Stimulated activated CD8-positive, alpha-beta memory T cell treated with anti-CD3 and anti-CD28 coated beads, Interleukin-12 subunit alpha, Interleukin-12 subunit beta, amount 100 ng/mL, for 24 hours (primary cell): ENCODE measurements around the gene MARCHF3.
"Not testable (repeated sequence)": the region's sequence is repeated elsewhere in the genome, so short reads cannot be mapped to it uniquely, and the experiment has no call there.

Experiments
- DNase-seq: peaks from one replicate; pipeline ENCODE4 v3.0.0-alpha.2; 2020; ENCODE audit errors: extremely low read depth

MARCHF3 gene

GRCh38 chr5:127030259-127031146 is at the start of gene MARCHF3:
MARCHF3 (minus strand) TSS chr5:127030558; CDS start chr5:126918171, 112,387 bp downstream.
- peak; percentile 82 for DNase-seq

- no peak for DNase-seq
Observed at GRCh38 chr5:127079994-127080491, 49.7 kb upstream of the MARCHF3 start.

- DNase-seq = no peak
Observed at GRCh38 chr5:127077366-127077765, 47.0 kb upstream of the MARCHF3 start.

GRCh38 chr5:127076315-127077129 is 46.2 kb upstream of the MARCHF3 start:
- no peak for DNase-seq

- no peak for DNase-seq
Observed at GRCh38 chr5:127074466-127074865, 44.1 kb upstream of the MARCHF3 start.

GRCh38 chr5:127072861-127073846 is 42.8 kb upstream of the MARCHF3 start, which contains the start of gene C5orf63:
C5orf63 (minus strand) TSS chr5:127073502; CDS start chr5:127058995, 14,507 bp downstream.
- DNase-seq = peak; percentile 31

- no peak for DNase-seq
Observed at GRCh38 chr5:127070243-127070642, 39.9 kb upstream of the MARCHF3 start.

GRCh38 chr5:127068493-127069214 is 38.3 kb upstream of the MARCHF3 start:
- DNase-seq = no peak

GRCh38 chr5:127066721-127067120 is 36.4 kb upstream of the MARCHF3 start:
- DNase-seq = no peak

GRCh38 chr5:127064253-127064840 is 34.0 kb upstream of the MARCHF3 start:
- no peak for DNase-seq

GRCh38 chr5:127063257-127063913 is 33.0 kb upstream of the MARCHF3 start:
- no peak for DNase-seq

- DNase-seq = no peak
Observed at GRCh38 chr5:127061956-127062355, 31.6 kb upstream of the MARCHF3 start.

- no peak for DNase-seq
Observed at GRCh38 chr5:127061537-127061936, 31.2 kb upstream of the MARCHF3 start.

GRCh38 chr5:127060470-127060985 is 30.2 kb upstream of the MARCHF3 start:
- no peak for DNase-seq

- no peak for DNase-seq
Observed at GRCh38 chr5:127056896-127057295, 26.5 kb upstream of the MARCHF3 start.

GRCh38 chr5:127055880-127056653 is 25.7 kb upstream of the MARCHF3 start:
- DNase-seq = no peak

GRCh38 chr5:127053551-127053950 is 23.2 kb upstream of the MARCHF3 start:
- not testable (repeated sequence) for DNase-seq

GRCh38 chr5:127053049-127053448 is 22.7 kb upstream of the MARCHF3 start:
- DNase-seq = no peak
